Adrenal gland (tissue), 5 donors: ENCODE results near the gene TMEM61.

ENCODE experiments used
- POLR2A ChIP-seq, 2 donors: fragments of 450-650 bp; IDR thresholded peaks; one replicate each; pipeline ENCODE4 v1.6.1; 2017; ENCODE audit warnings: antibody characterized with exemption in 2 of 2, mild to moderate bottlenecking in 2 of 2, moderate library complexity in 1 of 2
- TF ChIP-seq, protein P1 (sequence below), 6 experiments: fragments of 450-650 bp in 4 of 6; fragments of 200-600 bp in 2 of 6; sonication (generic) in 1 of 6; IDR thresholded peaks; 1 replicate in 5 of 6; 2 replicates in 1 of 6; pipeline versions ENCODE4 v1.5.1 to v1.8.0; 2016 to 2021; ENCODE audit warnings: antibody characterized with exemption in 6 of 6, mild to moderate bottlenecking in 2 of 6, moderate library complexity in 1 of 6
- donor health status: DM: no; HTN: no; CAD: no.

DNA sequence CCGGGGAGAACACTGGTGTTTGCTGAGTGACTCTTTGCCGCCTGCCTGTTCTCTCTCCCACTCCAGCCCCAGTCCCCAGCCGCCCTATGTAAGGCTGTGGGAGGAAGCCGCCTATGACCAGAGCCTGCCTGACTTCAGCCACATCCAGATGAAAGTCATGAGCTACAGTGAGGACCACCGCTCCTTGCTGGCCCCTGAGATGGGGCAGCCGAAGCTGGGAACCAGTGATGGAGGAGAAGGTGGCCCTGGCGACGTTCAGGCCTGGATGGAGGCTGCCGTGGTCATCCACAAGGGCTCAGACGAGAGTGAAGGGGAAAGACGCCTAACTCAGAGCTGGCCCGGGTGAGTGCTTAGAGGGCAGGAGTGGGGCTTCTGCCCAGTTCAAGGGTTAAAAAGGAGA lies 26.5 kb downstream of the TMEM61 start:
- TF ChIP-seq, protein P1, sequence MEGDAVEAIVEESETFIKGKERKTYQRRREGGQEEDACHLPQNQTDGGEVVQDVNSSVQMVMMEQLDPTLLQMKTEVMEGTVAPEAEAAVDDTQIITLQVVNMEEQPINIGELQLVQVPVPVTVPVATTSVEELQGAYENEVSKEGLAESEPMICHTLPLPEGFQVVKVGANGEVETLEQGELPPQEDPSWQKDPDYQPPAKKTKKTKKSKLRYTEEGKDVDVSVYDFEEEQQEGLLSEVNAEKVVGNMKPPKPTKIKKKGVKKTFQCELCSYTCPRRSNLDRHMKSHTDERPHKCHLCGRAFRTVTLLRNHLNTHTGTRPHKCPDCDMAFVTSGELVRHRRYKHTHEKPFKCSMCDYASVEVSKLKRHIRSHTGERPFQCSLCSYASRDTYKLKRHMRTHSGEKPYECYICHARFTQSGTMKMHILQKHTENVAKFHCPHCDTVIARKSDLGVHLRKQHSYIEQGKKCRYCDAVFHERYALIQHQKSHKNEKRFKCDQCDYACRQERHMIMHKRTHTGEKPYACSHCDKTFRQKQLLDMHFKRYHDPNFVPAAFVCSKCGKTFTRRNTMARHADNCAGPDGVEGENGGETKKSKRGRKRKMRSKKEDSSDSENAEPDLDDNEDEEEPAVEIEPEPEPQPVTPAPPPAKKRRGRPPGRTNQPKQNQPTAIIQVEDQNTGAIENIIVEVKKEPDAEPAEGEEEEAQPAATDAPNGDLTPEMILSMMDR (IDR thresholded peaks at IDR 0.05), result no peak
- no peak for TF ChIP-seq POLR2A (IDR thresholded peaks at IDR 0.05)
